ENCODE measurements around the gene ARHGAP19.

- no peak for TF ChIP-seq POLR2A (IDR thresholded peaks at IDR 0.05; ENCODE audit: low read depth, low read length)
- no peak for TF ChIP-seq POLR2AphosphoS5 (IDR thresholded peaks at IDR 0.05; ENCODE audit: low read depth, low read length)
- no peak for TF ChIP-seq TAF1 (IDR thresholded peaks at IDR 0.05; ENCODE audit: borderline replicate concordance, low read depth, low read length)
These were observed 14.9 kb downstream of the ARHGAP19 start for GRCh38 chr10:97277551-97277950.

Measured in GM12892 (cell line).